HepG2 (cell line): ENCODE data around the gene LPO. TPM values are rescaled to one million over a fixed set of nuclear protein-coding genes. Genes with fewer than 3 reads are reported as not detected.

Experiments used
- ATAC-seq: fragments of 200-7000 bp; cut with Tn5 transposase; 3 replicates; pipeline ENCODE4 v1.9.1; 2020; ENCODE audit warnings: mild to moderate bottlenecking, moderate library complexity
- BruUV-seq: library from RNA; stranded (reverse); fragments of 400-500 nt; replicated peaks from 2 replicates; lab custom pipeline; 2021; lab: Mats Ljungman, UMichigan
- CTCF ChIA-PET: fragments of 300-600 bp; formaldehyde crosslinking; extraction: SDS; loops from one replicate; lab custom pipeline; 2021; ENCODE audit warnings: low total read pairs, inconsistent platforms, low intra/inter-chr PET ratio; lab: Yijun Ruan, JAX
- POLR2A ChIA-PET: fragments of 350-600 bp; sonication (Branson Sonifier 250); formaldehyde crosslinking; loops from one replicate; lab custom pipeline; 2020; ENCODE audit warnings: antibody characterized with exemption, inconsistent platforms; lab: Yijun Ruan, JAX
- DNase-seq: peaks from one replicate; pipeline ENCODE4 v3.0.0-alpha.2; 2015; ENCODE audit warnings: low spot score
- FAIRE-seq: peaks from 3 replicates; lab custom pipeline; 2011; peaks lifted over from hg19 to GRCh38; lab: Jason Lieb, UNC
- H2AFZ ChIP-seq: one replicate; pipeline ENCODE4 v1.6.1; 2011; ENCODE audit warnings: low read length, inconsistent platforms
- H3K27ac ChIP-seq: fragments of 300-600 bp; 3 replicates; pipeline ENCODE4 v1.8.0; 2011; ENCODE audit warnings: mixed run types, mild to moderate bottlenecking, mixed read lengths, low read length, inconsistent platforms; ENCODE audit not compliant: insufficient read depth; ENCODE audit errors: extremely low read length
- H3K27me3 ChIP-seq, 2 experiments: fragments of 200-600 bp in 1 of 2; 2 replicates in 1 of 2; 3 replicates in 1 of 2; pipeline versions ENCODE4 v1.6.0 to v1.8.0; 2011; ENCODE audit warnings: low read length in 2 of 2, mild to moderate bottlenecking in 2 of 2, moderate library complexity in 2 of 2, inconsistent platforms in 1 of 2; ENCODE audit not compliant: insufficient read depth in 2 of 2, control insufficient read depth in 1 of 2
- H3K36me3 ChIP-seq, 2 experiments: fragments of 200-600 bp in 1 of 2; replicated peaks in 1 of 2; 2 replicates in 1 of 2; 3 replicates in 1 of 2; pipeline versions ENCODE4 v1.5.1 to v1.8.0; 2011; ENCODE audit warnings: low read length in 2 of 2, inconsistent platforms in 1 of 2; ENCODE audit not compliant: insufficient read depth in 2 of 2, control insufficient read depth in 1 of 2
- H3K4me1 ChIP-seq: 2 replicates; pipeline ENCODE4 v1.5.1; 2012; ENCODE audit warnings: low read length, inconsistent platforms; ENCODE audit not compliant: insufficient read depth
- H3K4me2 ChIP-seq: 2 replicates; pipeline ENCODE4 v1.6.0; 2011; ENCODE audit warnings: low read depth, low read length, inconsistent platforms
- H3K4me3 ChIP-seq, 3 experiments: fragments of 200-600 bp in 1 of 3; sonication (generic), shearing (Covaris generic) in 1 of 3; replicated peaks in 1 of 3; 2 replicates each; pipeline ENCODE4 v1.5.1; 2011 to 2016; ENCODE audit warnings: low read length in 3 of 3, inconsistent platforms in 2 of 3, low read depth in 2 of 3, mild to moderate bottlenecking in 2 of 3, control low read depth in 1 of 3, mixed read lengths in 1 of 3; ENCODE audit not compliant: insufficient read depth in 1 of 3
- H3K79me2 ChIP-seq: one replicate; pipeline ENCODE4 v1.6.1; 2011; ENCODE audit warnings: low read length, inconsistent platforms; ENCODE audit not compliant: insufficient read depth
- H3K9ac ChIP-seq: 2 replicates; pipeline ENCODE4 v1.6.0; 2011; ENCODE audit warnings: mild to moderate bottlenecking, low read depth, low read length, inconsistent platforms; ENCODE audit not compliant: insufficient read depth
- H3K9me3 ChIP-seq: 2 replicates; pipeline ENCODE4 v1.5.1; 2012; ENCODE audit warnings: mild to moderate bottlenecking, low read length
- H4K20me1 ChIP-seq: 2 replicates; pipeline ENCODE4 v1.6.0; 2011; ENCODE audit warnings: inconsistent platforms, mild to moderate bottlenecking, low read length, moderate library complexity; ENCODE audit not compliant: insufficient read depth
- ARNT2 ChIP-seq: sonication (generic); formaldehyde crosslinking; IDR thresholded peaks from 2 replicates; pipeline ENCODE4 v1.8.0; 2022; ENCODE audit warnings: mild to moderate bottlenecking, low read depth, missing genetic modification reagents, moderate library complexity
- BORCS8-MEF2B ChIP-seq: sonication (generic); formaldehyde crosslinking; IDR thresholded peaks from 2 replicates; pipeline ENCODE4 v1.8.0; 2022; ENCODE audit warnings: mild to moderate bottlenecking, missing genetic modification reagents
- CEBPZ ChIP-seq: IDR thresholded peaks from 2 replicates; pipeline ENCODE4 v1.6.1; 2012; ENCODE audit warnings: low read length, improper control_type of control experiment
- CENPX ChIP-seq: sonication (generic); formaldehyde crosslinking; IDR thresholded peaks from 2 replicates; pipeline ENCODE4 v1.9.0; 2021; ENCODE audit warnings: mild to moderate bottlenecking, missing genetic modification reagents, moderate library complexity
- POLR2G ChIP-seq: fragments of 200-400 bp; formaldehyde crosslinking; IDR thresholded peaks from 2 replicates; pipeline ENCODE4 v1.6.1; 2018; ENCODE audit warnings: mild to moderate bottlenecking, low read depth, low read length, moderate library complexity
- SAP130 ChIP-seq: IDR thresholded peaks from 2 replicates; pipeline ENCODE4 v1.6.1; 2016; ENCODE audit warnings: low read depth
- SIN3B ChIP-seq: fragments of 150-350 bp; IDR thresholded peaks from 2 replicates; pipeline ENCODE4 v1.6.1; 2014; ENCODE audit warnings: low read length
- SMC3 ChIP-seq: IDR thresholded peaks from 2 replicates; pipeline ENCODE4 v1.6.1; 2011; ENCODE audit warnings: low read length, improper control_type of control experiment
- SP2 ChIP-seq: sonication (generic); formaldehyde crosslinking; IDR thresholded peaks from 2 replicates; pipeline ENCODE4 v1.5.1; 2020; ENCODE audit warnings: mild to moderate bottlenecking, missing genetic modification reagents
- ZNF709 ChIP-seq: sonication (generic); formaldehyde crosslinking; IDR thresholded peaks from 2 replicates; pipeline ENCODE4 v1.5.0; 2020; ENCODE audit warnings: mild to moderate bottlenecking, missing genetic modification reagents
- ZNF83 ChIP-seq: sonication (generic); formaldehyde crosslinking; IDR thresholded peaks from 2 replicates; pipeline ENCODE4 v1.4.0; 2020; ENCODE audit warnings: missing genetic modification reagents, mild to moderate bottlenecking, borderline replicate concordance
- WGBS: methylation state at CpG from one replicate; pipeline ENCODE4 v1.1.6; 2017; ENCODE audit warnings: low lambda C conversion rate; 5-methylcytosine and 5-hydroxymethylcytosine counted together
- in situ Hi-C: cut with HindIII; loops from 2 replicates; pipeline ENCODE4 v1.10.0; 2017; ENCODE audit warnings: low pct_unique_long_range_greater_than_20kb; ENCODE audit not compliant: extremely low pct_ligation_motif_present
- intact Hi-C: fragments of 100-400 bp; cut with micrococcal nuclease; formaldehyde crosslinking; loops from one replicate; pipeline ENCODE4 v1.10.0; 2022; ENCODE audit not compliant: unreplicated experiment
- polyA plus RNA-seq, 8 experiments: library from polyadenylated mRNA; depleted of rRNA in 3 of 8; stranded (reverse) in 7 of 8; unstranded in 1 of 8; fragments of >200 nt; fragmentation: Illumina TruSeq in 4 of 8; extraction: Trizol in 4 of 8; gene quantifications; 2 replicates each; pipeline versions ENCODE4 v1.2.1 to v1.2.3, GENCODE V29; 2011 to 2016; ENCODE audit warnings: low read depth in 4 of 8, missing spikeins in 1 of 8, mixed read lengths in 1 of 8; ENCODE audit not compliant: insufficient read depth in 1 of 8
- total RNA-seq, 5 experiments: library from RNA; depleted of rRNA; stranded (reverse); fragments of >200 nt; fragmentation: Illumina TruSeq; extraction: Trizol; gene quantifications; 2 replicates each; pipeline ENCODE4 v1.2.3, GENCODE V29; 2016; ENCODE audit warnings: low read depth in 1 of 5
- TF ChIP-seq, protein P1 (sequence below): sonication (generic); formaldehyde crosslinking; IDR thresholded peaks from 2 replicates; pipeline ENCODE4 v1.4.0; 2020; ENCODE audit warnings: low read depth, mild to moderate bottlenecking, missing genetic modification reagents
- TF ChIP-seq, protein P2 (sequence below): sonication (generic); formaldehyde crosslinking; IDR thresholded peaks from 2 replicates; pipeline ENCODE4 v1.8.1; 2023; ENCODE audit warnings: mild to moderate bottlenecking, missing genetic modification reagents

LPO gene
- total and polyA plus RNA-seq, 2 of the 13 experiments (the other 11 are each of a cell fraction or from before 2014, with no cell fraction given): not detected

DNA sequence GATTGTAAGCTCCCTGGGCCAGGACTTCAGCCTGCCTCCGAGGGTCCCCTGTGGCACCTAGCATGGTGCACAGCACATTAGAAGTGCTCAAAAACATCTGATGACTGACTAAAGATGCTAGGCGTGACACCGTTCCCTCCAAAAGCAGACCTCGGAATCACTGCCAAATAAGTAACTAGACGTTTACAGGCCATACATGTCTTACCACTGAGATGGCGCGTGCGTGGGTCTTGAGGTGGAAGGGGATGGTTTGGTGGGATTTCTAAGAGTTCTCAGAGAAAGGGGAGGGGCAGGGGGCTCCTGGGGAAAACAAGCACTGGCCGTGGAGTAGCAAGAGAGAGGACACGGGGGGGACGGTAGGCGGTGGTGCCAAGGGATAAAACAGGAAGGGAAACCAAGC is 29.9 kb downstream of the LPO start:
- H3K4me1 ChIP-seq: no peaks in the 10 kb centered on the region
- no peak overlapping the region for H2AFZ ChIP-seq
- WGBS: 64% methylated on average over 12 of the region's 12 CpGs
- H3K4me3 ChIP-seq: no peak overlapping the region
- DNase-seq (no peak), ATAC-seq (no peak), FAIRE-seq (no peak)
- no peak overlapping the region for H3K4me2 ChIP-seq
- no peaks in the 10 kb centered on the region for H3K79me2 ChIP-seq
- H3K27ac ChIP-seq: no peak overlapping the region
- no TSS peak for BruUV-seq
- no peaks in the 10 kb centered on the region for H4K20me1 ChIP-seq
- H3K36me3 ChIP-seq: no peaks in the 10 kb centered on the region
- CTCF ChIA-PET: no interaction called here
- H3K27me3 ChIP-seq: peaks cover 3 to 60% of the 10 kb centered on the region in 2 experiments; a peak in 4 of 5 replicates
- intact Hi-C loops: no loop called here
- no peak overlapping the region for H3K9ac ChIP-seq
- POLR2A ChIA-PET: no interaction called here
- H3K9me3 ChIP-seq: no peaks in the 10 kb centered on the region
- in situ Hi-C loops: no loop called here
- no peak for TF ChIP-seq ZNF709
- TF ChIP-seq SIN3B: no peak
- TF ChIP-seq SAP130 (CRISPR knock-in tag): no peak
- TF ChIP-seq, protein P1, sequence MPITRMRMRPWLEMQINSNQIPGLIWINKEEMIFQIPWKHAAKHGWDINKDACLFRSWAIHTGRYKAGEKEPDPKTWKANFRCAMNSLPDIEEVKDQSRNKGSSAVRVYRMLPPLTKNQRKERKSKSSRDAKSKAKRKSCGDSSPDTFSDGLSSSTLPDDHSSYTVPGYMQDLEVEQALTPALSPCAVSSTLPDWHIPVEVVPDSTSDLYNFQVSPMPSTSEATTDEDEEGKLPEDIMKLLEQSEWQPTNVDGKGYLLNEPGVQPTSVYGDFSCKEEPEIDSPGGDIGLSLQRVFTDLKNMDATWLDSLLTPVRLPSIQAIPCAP: no peak
- TF ChIP-seq CENPX (CRISPR knock-in tag): no peak
- no peak for TF ChIP-seq ZNF83 (CRISPR knock-in tag)
- TF ChIP-seq, all 625 proteins: peak for 0

DNA sequence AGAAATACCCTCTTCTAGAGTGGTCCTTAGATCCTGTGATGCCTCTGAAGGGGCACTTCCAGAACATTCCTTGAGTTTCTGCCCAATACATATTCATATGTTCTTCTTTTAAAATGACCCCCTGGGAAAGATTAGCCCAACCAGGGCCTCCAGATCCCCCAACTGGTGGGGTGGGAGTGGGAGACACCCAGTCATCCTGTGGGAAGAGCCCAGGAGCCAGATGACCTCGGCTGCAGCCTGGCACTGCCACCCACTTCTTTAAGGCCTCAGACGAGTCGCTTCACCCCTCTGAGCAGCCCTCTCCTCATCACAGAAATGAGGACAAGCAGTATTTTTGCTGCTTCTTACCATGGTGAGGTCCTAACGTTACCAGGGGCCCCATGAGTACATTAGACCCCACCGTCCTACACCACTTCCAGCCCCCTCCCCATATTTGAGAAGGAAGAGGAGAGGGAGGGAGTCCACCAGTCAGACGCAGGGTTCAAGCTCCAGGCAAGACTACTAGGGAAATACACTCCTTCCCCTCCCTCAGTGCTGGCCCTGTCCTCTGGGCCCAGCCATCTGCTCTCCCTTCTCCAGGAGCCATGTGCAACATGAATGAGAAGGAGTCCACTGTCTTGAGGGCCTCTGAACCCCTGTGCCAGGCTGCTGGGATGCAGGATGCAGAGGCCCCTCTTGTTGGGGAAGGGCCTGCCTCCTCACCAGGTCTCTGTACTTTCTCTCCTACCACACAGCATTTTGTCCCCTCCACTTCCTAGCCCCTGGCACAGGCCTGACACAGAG is 30.6 kb downstream of the LPO start:
- DNase-seq (no peak), FAIRE-seq (no peak), ATAC-seq (no peak)
- Histone ChIP-seq H3K9me3 (no peaks in the 10 kb centered on the region), H4K20me1 (no peaks in the 10 kb centered on the region), H3K36me3 (no peaks in the 10 kb centered on the region), H3K4me1 (no peaks in the 10 kb centered on the region), H2AFZ (no peak overlapping the region), H3K27me3 (peaks cover 4 to 60% of the 10 kb centered on the region in 2 experiments; a peak in 4 of 5 replicates), H3K9ac (no peak overlapping the region), H3K4me2 (no peak overlapping the region), H3K27ac (no peak overlapping the region), H3K4me3 (no peak overlapping the region), H3K79me2 (no peaks in the 10 kb centered on the region)
- POLR2A ChIA-PET: no interaction called here
- WGBS: 8% methylated on average over 3 of the region's 6 CpGs
- in situ Hi-C loops: no loop called here
- CTCF ChIA-PET: no interaction called here
- no TSS peak for BruUV-seq
- intact Hi-C loops: no loop called here
- TF ChIP-seq, protein P2, sequence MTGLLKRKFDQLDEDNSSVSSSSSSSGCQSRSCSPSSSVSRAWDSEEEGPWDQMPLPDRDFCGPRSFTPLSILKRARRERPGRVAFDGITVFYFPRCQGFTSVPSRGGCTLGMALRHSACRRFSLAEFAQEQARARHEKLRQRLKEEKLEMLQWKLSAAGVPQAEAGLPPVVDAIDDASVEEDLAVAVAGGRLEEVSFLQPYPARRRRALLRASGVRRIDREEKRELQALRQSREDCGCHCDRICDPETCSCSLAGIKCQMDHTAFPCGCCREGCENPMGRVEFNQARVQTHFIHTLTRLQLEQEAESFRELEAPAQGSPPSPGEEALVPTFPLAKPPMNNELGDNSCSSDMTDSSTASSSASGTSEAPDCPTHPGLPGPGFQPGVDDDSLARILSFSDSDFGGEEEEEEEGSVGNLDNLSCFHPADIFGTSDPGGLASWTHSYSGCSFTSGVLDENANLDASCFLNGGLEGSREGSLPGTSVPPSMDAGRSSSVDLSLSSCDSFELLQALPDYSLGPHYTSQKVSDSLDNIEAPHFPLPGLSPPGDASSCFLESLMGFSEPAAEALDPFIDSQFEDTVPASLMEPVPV (CRISPR knock-in tag): no peak
- TF ChIP-seq CEBPZ (no peak), SP2 (no peak), ARNT2 (CRISPR knock-in tag) (no peak), SMC3 (no peak), POLR2G (no peak), BORCS8-MEF2B (CRISPR knock-in tag) (no peak)
